Natural killer cell (primary cell): ENCODE measurements around the gene STARD3. TPM values are rescaled to one million over a fixed set of nuclear protein-coding genes. Genes with fewer than 3 reads are reported as not detected.
"Not testable (repeated sequence)": the region's sequence is repeated elsewhere in the genome, so short reads cannot be mapped to it uniquely, and the experiment has no call there.

ENCODE experiments used
- ATAC-seq, 3 donors: fragments of 150-1000 bp in 2 of 3; fragments of 200-7000 bp in 1 of 3; cut with Tn5 transposase; 1 replicate in 1 of 3; 2 replicates in 2 of 3; pipeline ENCODE4 v1.10.0; 2021; ENCODE audit warnings: mild to moderate bottlenecking in 2 of 3, moderate library complexity in 2 of 3
- DNase-seq, 2 donors: peaks; one replicate each; pipeline versions ENCODE4 v3.0.0 to v3.0.0-alpha.2; 2013 to 2021; ENCODE audit warnings: mixed read lengths in 1 of 2
- H3K27ac ChIP-seq: one replicate; pipeline ENCODE4 v1.5.1; 2013; ENCODE audit warnings: mild to moderate bottlenecking, low read length
- H3K27me3 ChIP-seq: one replicate; pipeline ENCODE4 v1.6.1; 2013; ENCODE audit warnings: low read length; ENCODE audit not compliant: control insufficient read depth, insufficient read depth
- H3K36me3 ChIP-seq: one replicate; pipeline ENCODE4 v1.6.1; 2013; ENCODE audit warnings: low read length; ENCODE audit not compliant: control insufficient read depth, insufficient read depth
- H3K4me1 ChIP-seq: one replicate; pipeline ENCODE4 v1.6.1; 2013; ENCODE audit warnings: low read length; ENCODE audit not compliant: control insufficient read depth, insufficient read depth
- H3K4me3 ChIP-seq: one replicate; pipeline ENCODE4 v1.5.1; 2013; ENCODE audit warnings: low read length
- H3K9me3 ChIP-seq: one replicate; pipeline ENCODE4 v1.6.1; 2013; ENCODE audit warnings: low read length; ENCODE audit not compliant: control insufficient read depth, insufficient read depth
- H3K27ac Mint-ChIP-seq, 2 donors: one replicate each; pipeline ENCODE4 v1.8.0; 2022; ENCODE audit warnings: mild to moderate bottlenecking in 2 of 2, mixed read lengths in 2 of 2, moderate library complexity in 1 of 2
- H3K27me3 Mint-ChIP-seq, 2 donors: one replicate each; pipeline ENCODE4 v1.8.0; 2022; ENCODE audit warnings: low read depth in 2 of 2, mixed read lengths in 2 of 2
- H3K36me3 Mint-ChIP-seq: one replicate; pipeline ENCODE4 v1.8.0; 2022; ENCODE audit warnings: mixed read lengths
- H3K4me1 Mint-ChIP-seq, 2 donors: one replicate each; pipeline ENCODE4 v1.8.0; 2022; ENCODE audit warnings: mixed read lengths in 2 of 2
- H3K4me3 Mint-ChIP-seq: one replicate; pipeline ENCODE4 v1.8.0; 2022; ENCODE audit warnings: mild to moderate bottlenecking, moderate library complexity, mixed read lengths
- H3K9me3 Mint-ChIP-seq, 2 donors: one replicate each; pipeline ENCODE4 v1.8.0; 2022; ENCODE audit warnings: mixed read lengths in 2 of 2
- WGBS: methylation state at CpG from one replicate; pipeline ENCODE4 v1.1.7; 2013; ENCODE audit warnings: missing lambda C conversion rate; ENCODE audit not compliant: insufficient coverage; 5-methylcytosine and 5-hydroxymethylcytosine counted together
- intact Hi-C: fragments of 100-400 bp; cut with micrococcal nuclease; formaldehyde crosslinking; loops from one replicate; pipeline ENCODE4 v1.14.2; 2022
- total RNA-seq, 4 donors: library from RNA; stranded (reverse); fragments of 120-200 nt in 1 of 4; gene quantifications; one replicate each; pipeline versions ENCODE4 v1.2.3 to v1.2.4, GENCODE V29; 2013 to 2022
- TF ChIP-seq, protein P1 (sequence below): fragments of 200-600 bp; IDR thresholded peaks from one replicate; pipeline ENCODE4 v1.8.0; 2022; ENCODE audit warnings: antibody characterized with exemption

Gene STARD3
- total RNA-seq, 3 donors from 2014 or later (not counting 1 experiment from before 2014, with no cell fraction given), result 97.1 to 115 (median 105) TPM

- 94% methylated on average over 4 of the region's 5 CpGs for WGBS
- peaks cover 13% of the 10 kb centered on the region for H3K4me1 ChIP-seq
- H3K36me3 Mint-ChIP-seq, result no peaks in the 10 kb centered on the region
- no peak overlapping the region for H3K4me3 ChIP-seq
- intact Hi-C loops, result no loop called here
- H3K4me3 Mint-ChIP-seq, result no peak overlapping the region
- H3K36me3 ChIP-seq, result no peaks in the 10 kb centered on the region
- H3K27ac ChIP-seq, result no peak overlapping the region
- TF ChIP-seq, protein P1, sequence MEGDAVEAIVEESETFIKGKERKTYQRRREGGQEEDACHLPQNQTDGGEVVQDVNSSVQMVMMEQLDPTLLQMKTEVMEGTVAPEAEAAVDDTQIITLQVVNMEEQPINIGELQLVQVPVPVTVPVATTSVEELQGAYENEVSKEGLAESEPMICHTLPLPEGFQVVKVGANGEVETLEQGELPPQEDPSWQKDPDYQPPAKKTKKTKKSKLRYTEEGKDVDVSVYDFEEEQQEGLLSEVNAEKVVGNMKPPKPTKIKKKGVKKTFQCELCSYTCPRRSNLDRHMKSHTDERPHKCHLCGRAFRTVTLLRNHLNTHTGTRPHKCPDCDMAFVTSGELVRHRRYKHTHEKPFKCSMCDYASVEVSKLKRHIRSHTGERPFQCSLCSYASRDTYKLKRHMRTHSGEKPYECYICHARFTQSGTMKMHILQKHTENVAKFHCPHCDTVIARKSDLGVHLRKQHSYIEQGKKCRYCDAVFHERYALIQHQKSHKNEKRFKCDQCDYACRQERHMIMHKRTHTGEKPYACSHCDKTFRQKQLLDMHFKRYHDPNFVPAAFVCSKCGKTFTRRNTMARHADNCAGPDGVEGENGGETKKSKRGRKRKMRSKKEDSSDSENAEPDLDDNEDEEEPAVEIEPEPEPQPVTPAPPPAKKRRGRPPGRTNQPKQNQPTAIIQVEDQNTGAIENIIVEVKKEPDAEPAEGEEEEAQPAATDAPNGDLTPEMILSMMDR, result no peak
- no peaks in the 10 kb centered on the region for H3K9me3 Mint-ChIP-seq
- peaks cover 12% of the 10 kb centered on the region for H3K27me3 ChIP-seq
- H3K9me3 ChIP-seq, result no peaks in the 10 kb centered on the region
- no peak for ATAC-seq
- no peak for DNase-seq
- H3K27me3 Mint-ChIP-seq, result peaks cover 13 to 24% of the 10 kb centered on the region in 2 donors
- peaks cover 11 to 34% of the 10 kb centered on the region in 2 donors for H3K4me1 Mint-ChIP-seq
- H3K27ac Mint-ChIP-seq, result no peak overlapping the region
Observed at GRCh38 chr17:39697961-39698360, 61.0 kb downstream of the STARD3 start.

DNA sequence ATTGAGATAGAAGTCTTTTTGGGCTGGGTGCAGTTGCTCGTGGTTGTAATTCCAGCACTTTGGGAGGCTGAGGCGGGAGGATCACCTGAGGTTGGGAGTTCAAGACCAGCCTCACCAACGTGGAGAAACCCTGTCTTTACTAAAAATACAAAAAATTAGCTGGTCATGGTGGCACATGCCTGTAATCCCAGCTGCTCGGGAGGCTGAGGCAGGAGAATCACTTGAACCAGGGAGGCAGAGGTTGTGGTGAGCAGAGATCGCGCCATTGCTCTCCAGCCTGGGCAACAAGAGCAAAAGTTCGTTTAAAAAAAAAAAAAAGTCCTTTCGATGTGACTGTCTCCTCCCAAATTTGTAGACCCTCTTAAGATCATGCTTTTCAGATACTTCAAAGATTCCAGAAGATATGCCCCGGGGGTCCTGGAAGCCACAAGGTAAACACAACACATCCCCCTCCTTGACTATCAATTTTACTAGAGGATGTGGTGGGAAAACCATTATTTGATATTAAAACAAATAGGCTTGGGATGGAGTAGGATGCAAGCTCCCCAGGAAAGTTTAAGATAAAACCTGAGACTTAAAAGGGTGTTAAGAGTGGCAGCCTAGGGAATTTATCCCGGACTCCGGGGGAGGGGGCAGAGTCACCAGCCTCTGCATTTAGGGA is 62.3 kb downstream of the STARD3 start:
- H3K4me3 ChIP-seq, H3K9me3 Mint-ChIP-seq, H3K27ac ChIP-seq, H3K36me3 ChIP-seq, H3K9me3 ChIP-seq, ATAC-seq, DNase-seq, intact Hi-C loops, H3K36me3 Mint-ChIP-seq: not testable (repeated sequence)
- H3K4me3 Mint-ChIP-seq, result peak overlapping the region; percentile 87
- peaks cover 12% of the 10 kb centered on the region for H3K27me3 ChIP-seq
- peaks cover 13 to 24% of the 10 kb centered on the region in 2 donors for H3K27me3 Mint-ChIP-seq
- peaks cover 22 to 44% of the 10 kb centered on the region in 2 donors for H3K4me1 Mint-ChIP-seq
- WGBS, result 78% methylated on average over 10 of the region's 11 CpGs
- H3K4me1 ChIP-seq, result peaks cover 24% of the 10 kb centered on the region
- peak overlapping the region in 1 of 2 donors; percentile 63 for H3K27ac Mint-ChIP-seq

- Mint-ChIP-seq H3K27ac (peak within 1 kb of the TSS in 1 of 2 donors; percentile 63), H3K9me3 (no peaks in the 10 kb centered on the region), H3K36me3 (no peaks in the 10 kb centered on the region), H3K4me1 (peaks cover 22 to 48% of the 10 kb centered on the region in 2 donors), H3K4me3 (peak within 1 kb of the TSS; percentile 87), H3K27me3 (peaks cover 13 to 24% of the 10 kb centered on the region in 2 donors)
- 21% methylated on average over 20 of the region's 20 CpGs for WGBS
- Histone ChIP-seq H3K4me1 (peaks cover 24% of the 10 kb centered on the region), H3K9me3 (no peaks in the 10 kb centered on the region), H3K4me3 (no peak within 1 kb of the TSS), H3K27ac (no peak within 1 kb of the TSS), H3K27me3 (peaks cover 12% of the 10 kb centered on the region), H3K36me3 (no peaks in the 10 kb centered on the region)
- ATAC-seq, result no peak
- TF ChIP-seq, protein P1, result no peak
- intact Hi-C loops, result no loop called here
- no peak for DNase-seq
Observed at GRCh38 chr17:39699818-39700147, 62.8 kb downstream of the STARD3 start, which contains the start of gene ERBB2. ERBB2 (plus strand) TSS chr17:39700064; CDS start chr17:39700239, 175 bp downstream.

GRCh38 chr17:39700148-39700987 is 63.4 kb downstream of the STARD3 start:
- peak overlapping the region in 1 of 2 donors; percentile 63 for H3K27ac Mint-ChIP-seq
- Histone ChIP-seq H3K4me3 (no peak overlapping the region), H3K36me3 (no peaks in the 10 kb centered on the region), H3K4me1 (peaks cover 24% of the 10 kb centered on the region), H3K27ac (no peak overlapping the region), H3K27me3 (peaks cover 12% of the 10 kb centered on the region), H3K9me3 (no peaks in the 10 kb centered on the region)
- 8% methylated on average over 57 of the region's 57 CpGs for WGBS
- TF ChIP-seq, protein P1, result no peak
- ATAC-seq (peak in 2 of 3 donors; percentile 10 to 27), DNase-seq (no peak)
- peak overlapping the region; percentile 69 for H3K4me3 Mint-ChIP-seq
- peaks cover 22 to 49% of the 10 kb centered on the region in 2 donors for H3K4me1 Mint-ChIP-seq
- H3K27me3 Mint-ChIP-seq, result peaks cover 13 to 24% of the 10 kb centered on the region in 2 donors
- no peaks in the 10 kb centered on the region for H3K36me3 Mint-ChIP-seq
- intact Hi-C loops, result no loop called here
- H3K9me3 Mint-ChIP-seq, result no peaks in the 10 kb centered on the region
